Measurements from ENCODE around the gene STK39. TPM values are rescaled to one million over a fixed set of nuclear protein-coding genes. Genes with fewer than 3 reads are reported as not detected.

STK39 gene
- total and polyA plus RNA-seq, 2 of the 4 experiments (the other 2 are of a cell fraction) = 11.8 to 16.4 TPM

GRCh38 chr2:167987558-167987957, 259.8 kb downstream of the STK39 start:
- Histone ChIP-seq H3K56ac (ENCODE audit: extremely low read depth, insufficient read depth, low read length) (no peak overlapping the region), H2BK15ac (ENCODE audit: low read depth, low read length) (no peak overlapping the region), H3K79me1 (ENCODE audit: low read depth in 1 of 2, low read length in 2 of 2) (peaks cover 4 to 10% of the 10 kb centered on the region in 2 experiments), H3K23ac (ENCODE audit: low read depth, low read length) (0 out of 2 replicates have a peak overlapping the region, but pooled peaks have one; percentile 20), H3K14ac (replicated peaks; ENCODE audit: low read depth, low read length) (no peak overlapping the region), H3K27ac (ENCODE audit: insufficient read depth, low read length) (peak overlapping the region; percentile 9; the same call in 1 of the 2 replicates), H3K4me2 (ENCODE audit: low read depth, low read length) (no peak overlapping the region), H4K5ac (ENCODE audit: low read depth, low read length) (no peak overlapping the region; the same call in 1 of the 2 replicates), H2AK9ac (replicated peaks; ENCODE audit: low read depth, low read length, poor library complexity) (no peak overlapping the region), H3K27me3 (ENCODE audit: control insufficient read depth, insufficient read depth, low read length) (no peaks in the 10 kb centered on the region), H3K9me1 (ENCODE audit: insufficient read depth, low read length) (peaks cover 4% of the 10 kb centered on the region), H4K20me1 (ENCODE audit: insufficient read depth, low read length) (no peaks in the 10 kb centered on the region), H3K18ac (ENCODE audit: low read depth, low read length) (peak overlapping the region; percentile 63; the same call in 1 of the 2 replicates), H2BK5ac (ENCODE audit: low read depth, low read length, poor library complexity, severe bottlenecking) (no peak overlapping the region), H2AFZ (replicated peaks; ENCODE audit: low read length, poor library complexity) (no peak overlapping the region), H3K9ac (ENCODE audit: low read depth, low read length) (no peak overlapping the region), H2AK5ac (ENCODE audit: low read depth, low read length) (no peak overlapping the region; the same call in 1 of the 2 replicates), H3K9me3 (ENCODE audit: control insufficient read depth, insufficient read depth, low read length) (no peaks in the 10 kb centered on the region), H4K8ac (ENCODE audit: low read depth in 2 of 2, low read length in 2 of 2) (no peak overlapping the region), H2BK120ac (ENCODE audit: low read depth, low read length) (no peak overlapping the region), H3K4me1 (ENCODE audit: control insufficient read depth, insufficient read depth, low read length) (peaks cover 25% of the 10 kb centered on the region), H3K4ac (ENCODE audit: low read depth, low read length) (peak overlapping the region; percentile 63), H3K4me3 (ENCODE audit: insufficient read depth, low read depth, low read length) (no peak overlapping the region), H4K91ac (ENCODE audit: insufficient read depth, low read depth, low read length) (peak overlapping the region; percentile 39; the same call in 1 of the 2 replicates), H2BK20ac (ENCODE audit: low read depth, low read length) (peak overlapping the region; percentile 29; the same call in 1 of the 2 replicates), H3K36me3 (ENCODE audit: control insufficient read depth, insufficient read depth, low read length) (no peaks in the 10 kb centered on the region; the same call in 1 of the 2 replicates)
- WGBS, 2 experiments (ENCODE audit: extremely low coverage in 2 of 2, insufficient read length in 1 of 2) = no CpG with 5 or more reads among the region's 1 CpG
- DNase-seq (no peak), ATAC-seq (ENCODE audit: low read depth) (no peak)
- in situ Hi-C loops (cut with MboI; ENCODE audit: low sequenced_read_pairs) = no loop called here
- intact Hi-C loops (cut with micrococcal nuclease) = loop anchor here (5.0 kb wide), 1 partner anchor 45 kb away; no protein-coding TSS in a partner anchor
- TF ChIP-seq SMC3 (IDR thresholded peaks at IDR 0.05; ENCODE audit: low read depth, low read length) = no peak
- no peak for TF ChIP-seq MAFK (IDR thresholded peaks at IDR 0.05; ENCODE audit: low read depth, low read length)
- TF ChIP-seq MAZ (IDR thresholded peaks at IDR 0.05; ENCODE audit: borderline replicate concordance, low read depth, low read length) = no peak
- TF ChIP-seq RFX5 (IDR thresholded peaks at IDR 0.05; ENCODE audit: low read depth, low read length) = no peak
- TF ChIP-seq CEBPB (IDR thresholded peaks at IDR 0.05; ENCODE audit: low read depth, low read length) = no peak
- no peak for TF ChIP-seq FOS (IDR thresholded peaks at IDR 0.05; ENCODE audit: low read depth, low read length)
- TF ChIP-seq MXI1 (IDR thresholded peaks at IDR 0.05; ENCODE audit: borderline replicate concordance, low read depth, low read length) = no peak
- TF ChIP-seq BHLHE40 (IDR thresholded peaks at IDR 0.05; ENCODE audit: low read depth, low read length) = no peak
- TF ChIP-seq RAD21 (IDR thresholded peaks at IDR 0.05; ENCODE audit: low read length) = no peak
- POLR2A ChIA-PET (ENCODE audit: unreplicated experiment) = no interaction called here
- CTCF ChIA-PET = interaction anchor here (1.2 kb wide), 1 partner anchor 13 kb away, joined by 3 read pairs; no protein-coding TSS in a partner anchor
- no TSS peak for BruUV-seq (replicated peaks)
- dilution Hi-C loops (cut with HindIII; ENCODE audit: low sequenced_read_pairs, unreplicated experiment) = no loop called here
